K562 (cell line): ENCODE results near the gene ODAD3. TPM values are rescaled to one million over a fixed set of nuclear protein-coding genes. Genes with fewer than 3 reads are reported as not detected.

Experiments
- BRF2 ChIP-seq: IDR thresholded peaks from 3 replicates; pipeline ENCODE4 v1.6.1; 2011; ENCODE audit warnings: borderline replicate concordance, mild to moderate bottlenecking; ENCODE audit not compliant: insufficient read length, insufficient read depth
- DEAF1 ChIP-seq: fragments of 450-650 bp; formaldehyde crosslinking; IDR thresholded peaks from 2 replicates; pipeline ENCODE4 v1.4.0; 2020; ENCODE audit warnings: mild to moderate bottlenecking, moderate library complexity
- EP400 ChIP-seq: fragments of 450-650 bp; IDR thresholded peaks from 2 replicates; pipeline ENCODE4 v1.6.1; 2017; ENCODE audit warnings: antibody characterized with exemption, mild to moderate bottlenecking, moderate library complexity
- GABPA ChIP-seq: fragments of 200-800 bp; sonication (Bioruptor generic); conservative IDR thresholded peaks from 2 replicates; pipeline ENCODE4 v1.6.1; 2016; ENCODE audit warnings: low read depth, missing genetic modification characterization, missing compliant biosample characterization
- GTF2B ChIP-seq: IDR thresholded peaks from 2 replicates; pipeline ENCODE4 v1.6.1; 2011; ENCODE audit not compliant: insufficient read length; ENCODE audit errors: extremely low read depth
- HNRNPLL ChIP-seq: fragments of 200-400 bp; formaldehyde crosslinking; IDR thresholded peaks from 2 replicates; pipeline ENCODE4 v1.6.1; 2017; ENCODE audit warnings: low read length, low read depth, mild to moderate bottlenecking; ENCODE audit not compliant: poor library complexity, severe bottlenecking
- L3MBTL2 ChIP-seq: fragments of 450-650 bp; IDR thresholded peaks from 2 replicates; pipeline ENCODE4 v1.6.1; 2016; ENCODE audit warnings: mild to moderate bottlenecking, moderate library complexity
- MCM3 ChIP-seq: fragments of 450-650 bp; IDR thresholded peaks from 2 replicates; pipeline ENCODE4 v1.6.1; 2016
- PTBP1 ChIP-seq: fragments of 200-400 bp; formaldehyde crosslinking; IDR thresholded peaks from 2 replicates; pipeline ENCODE4 v1.6.1; 2017; ENCODE audit warnings: low read depth, low read length
- RBM22 ChIP-seq: fragments of 200-400 bp; formaldehyde crosslinking; IDR thresholded peaks from 2 replicates; pipeline ENCODE4 v1.6.1; 2018; ENCODE audit warnings: low read length, low read depth; ENCODE audit not compliant: poor library complexity, severe bottlenecking
- SNAPC5 ChIP-seq: fragments of 250-450 bp; sonication (Bioruptor Pico); IDR thresholded peaks from 2 replicates; pipeline ENCODE4 v1.8.0; 2021; ENCODE audit warnings: moderate library complexity, mild to moderate bottlenecking, inconsistent platforms
- TBP ChIP-seq: optimal IDR thresholded peaks from 2 replicates; pipeline ENCODE3; 2011; ENCODE audit warnings: low read depth, low read length, improper control_type of control experiment
- ZBTB2 ChIP-seq: fragments of 450-650 bp; IDR thresholded peaks from 2 replicates; pipeline ENCODE4 v1.6.1; 2016; ENCODE audit warnings: antibody characterized with exemption
- ZBTB26 ChIP-seq: fragments of 450-650 bp; formaldehyde crosslinking; IDR thresholded peaks from 2 replicates; pipeline ENCODE4 v1.4.0; 2022; ENCODE audit warnings: missing genetic modification characterization
- ZBTB34 ChIP-seq: fragments of 250-450 bp; sonication (Bioruptor Pico); IDR thresholded peaks from 2 replicates; pipeline ENCODE4 v1.8.0; 2021; ENCODE audit warnings: mild to moderate bottlenecking, moderate library complexity
- ZFP30 ChIP-seq: fragments of 250-450 bp; sonication (Bioruptor Pico); IDR thresholded peaks from 2 replicates; pipeline ENCODE4 v1.8.0; 2022; ENCODE audit warnings: moderate library complexity, mild to moderate bottlenecking, inconsistent platforms, borderline replicate concordance
- ZNF239 ChIP-seq: fragments of 250-450 bp; sonication (Bioruptor Pico); IDR thresholded peaks from 2 replicates; pipeline ENCODE4 v1.4.0; 2020; ENCODE audit warnings: mild to moderate bottlenecking
- ZNF431 ChIP-seq: sonication (generic); formaldehyde crosslinking; IDR thresholded peaks from 2 replicates; pipeline ENCODE4 v1.8.0; 2022; ENCODE audit warnings: mild to moderate bottlenecking, missing genetic modification reagents
- ZNF511 ChIP-seq: sonication (generic); formaldehyde crosslinking; IDR thresholded peaks from 2 replicates; pipeline ENCODE4 v1.8.0; 2022; ENCODE audit warnings: mild to moderate bottlenecking, missing genetic modification reagents
- polyA plus RNA-seq, 8 experiments: library from polyadenylated mRNA; depleted of rRNA in 4 of 8; stranded (reverse) in 5 of 8; unstranded in 3 of 8; fragments of >200 nt; fragmentation: Nextera tagmentation in 2 of 8; fragmentation: Illumina TruSeq in 1 of 8; extraction: Ambion mirVana in 2 of 8; extraction: Trizol in 1 of 8; gene quantifications; 2 replicates each; pipeline versions ENCODE4 v1.2.1 to v1.2.3, GENCODE V29; 2011 to 2014; ENCODE audit warnings: inconsistent platforms in 1 of 8, missing spikeins in 1 of 8
- total RNA-seq, 7 experiments: library from RNA; depleted of rRNA in 6 of 7; stranded (reverse); fragments of >200 nt in 6 of 7; fragmentation: Illumina TruSeq in 2 of 7; extraction: Trizol in 2 of 7; gene quantifications; 2 replicates each; pipeline versions ENCODE4 v1.2.1 to v1.2.3, GENCODE V29; 2011 to 2021; ENCODE audit warnings: low replicate concordance in 1 of 7

ODAD3 gene
- total and polyA plus RNA-seq, 9 of the 15 experiments (the other 6 are each of a cell fraction or from before 2014, with no cell fraction given), result 0.07 to 0.72 (median 0.14) TPM; not detected in 2

GRCh38 chr19:11382898-11383705, 51.8 kb downstream of the ODAD3 start (continued):
- TF ChIP-seq TBP (no peak), ZNF431 (CRISPR knock-in tag) (no peak), ZFP30 (no peak), EP400 (peak; percentile 63; the same call in 1 of the 2 replicates), GABPA (no peak), BRF2 (no peak), SNAPC5 (CRISPR knock-in tag) (no peak), L3MBTL2 (peak; percentile 88), ZNF239 (CRISPR knock-in tag) (no peak), RBM22 (no peak), ZBTB26 (CRISPR knock-in tag) (no peak), ZBTB2 (no peak), ZNF511 (peak; percentile 86; the same call in 1 of the 2 replicates), PTBP1 (0 out of 2 replicates have a peak, but pooled peaks have one; percentile 35), GTF2B (no peak), MCM3 (no peak), ZBTB34 (CRISPR knock-in tag) (no peak), DEAF1 (CRISPR knock-in tag) (no peak), HNRNPLL (no peak)
